NB4 (cell line): ENCODE results near the gene GOLT1A.

Experiments used
- DNase-seq: peaks from one replicate; pipeline ENCODE4 v3.0.0; 2010; ENCODE audit warnings: low read depth
- H3K4me3 ChIP-seq: one replicate; pipeline ENCODE4 v1.5.1; 2011; ENCODE audit warnings: mild to moderate bottlenecking, low read depth, low read length, moderate library complexity
- CTCF ChIP-seq: IDR thresholded peaks from one replicate; pipeline ENCODE4 v1.5.1; 2012; ENCODE audit warnings: low read depth, low read length
- MAX ChIP-seq: IDR thresholded peaks from 2 replicates; pipeline ENCODE4 v1.6.1; 2011; ENCODE audit warnings: low read depth, low read length
- MYC ChIP-seq: IDR thresholded peaks from 2 replicates; pipeline ENCODE4 v1.6.1; 2011; ENCODE audit warnings: low read depth, low read length
- POLR2A ChIP-seq: IDR thresholded peaks from 2 replicates; pipeline ENCODE4 v1.6.1; 2011; ENCODE audit warnings: mild to moderate bottlenecking; ENCODE audit not compliant: insufficient read length; ENCODE audit errors: extremely low read depth

GOLT1A gene

GRCh38 chr1:204166219-204166618, 47.6 kb downstream of the GOLT1A start, which contains the start of gene REN:
REN (minus strand) TSS chr1:204166337; CDS start chr1:204166293, 44 bp downstream.
- H3K4me3 ChIP-seq = no peak within 1 kb of the TSS
- DNase-seq = no peak
- TF ChIP-seq MAX (no peak), POLR2A (no peak), MYC (no peak)

DNA sequence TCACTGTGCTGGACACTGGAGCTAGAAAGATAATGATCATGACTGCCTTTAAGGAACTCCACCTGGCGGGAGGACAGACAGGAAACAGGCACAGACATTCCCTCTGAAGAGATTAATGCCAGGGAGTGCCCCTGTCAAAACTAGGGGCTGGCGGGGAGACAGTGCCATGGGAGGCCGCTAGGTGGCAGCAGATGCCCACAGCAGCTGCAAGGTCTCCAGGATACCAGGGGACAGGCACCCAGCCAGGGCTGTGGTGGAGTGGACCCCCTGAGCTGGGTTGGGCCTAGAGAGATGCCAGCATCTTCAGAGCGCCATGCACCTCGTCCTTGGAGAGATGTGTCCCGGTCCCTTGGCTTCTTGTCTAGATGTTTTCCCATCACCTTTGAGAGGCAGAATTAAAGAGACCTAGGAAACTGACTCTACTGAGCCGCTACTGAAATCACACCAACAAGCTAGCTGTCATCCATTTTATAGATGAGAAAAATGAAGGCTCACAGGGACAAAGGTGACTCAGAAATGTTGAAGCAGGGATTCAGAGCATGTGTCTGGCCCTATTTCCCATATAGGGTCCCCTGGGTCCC, 51.2 kb downstream of the GOLT1A start:
- peak; percentile 69 for DNase-seq
- H3K4me3 ChIP-seq = no peak overlapping the region
- TF ChIP-seq MAX (no peak), CTCF (peak; percentile 90), POLR2A (no peak), MYC (no peak)

- TF ChIP-seq CTCF (no peak), MAX (no peak), POLR2A (no peak), MYC (no peak)
- no peak for DNase-seq
- H3K4me3 ChIP-seq = no peak overlapping the region
Observed at GRCh38 chr1:204161609-204162493, 51.9 kb downstream of the GOLT1A start.

- TF ChIP-seq POLR2A = no peak
- no peak for DNase-seq
- no peak overlapping the region for H3K4me3 ChIP-seq
Observed at GRCh38 chr1:204157962-204158361, 55.8 kb downstream of the GOLT1A start.

DNA sequence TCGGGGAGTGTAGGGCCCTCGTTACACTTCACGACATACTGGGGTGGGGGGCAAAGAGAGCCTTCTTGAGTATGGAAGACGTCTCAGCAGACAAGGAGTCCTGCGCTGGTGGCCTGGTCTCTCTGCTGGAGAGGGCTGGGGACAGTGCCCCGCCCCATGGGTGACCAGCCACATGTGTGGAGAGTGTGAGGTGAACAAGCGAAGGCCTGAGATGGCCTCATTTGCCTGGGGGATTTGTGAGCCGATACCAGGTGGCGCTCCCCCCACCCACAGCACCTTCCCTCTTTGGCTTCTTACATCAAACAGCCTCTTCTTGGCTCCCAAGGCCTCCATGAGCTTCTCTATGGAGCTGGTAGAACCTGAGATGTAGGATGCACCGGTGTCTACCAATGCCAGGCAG, 57.9 kb downstream of the GOLT1A start:
- no peak overlapping the region for H3K4me3 ChIP-seq
- no peak for TF ChIP-seq MAX
- no peak for TF ChIP-seq MYC
- no peak for TF ChIP-seq POLR2A
- TF ChIP-seq CTCF = no peak
- no peak for DNase-seq

GRCh38 chr1:204154568-204155255, 59.1 kb downstream of the GOLT1A start:
- DNase-seq = no peak
- H3K4me3 ChIP-seq = no peak overlapping the region
- TF ChIP-seq MYC (no peak), MAX (no peak)

GRCh38 chr1:204153667-204154066, 60.1 kb downstream of the GOLT1A start:
- TF ChIP-seq MYC (no peak), POLR2A (no peak), MAX (no peak), CTCF (no peak)
- no peak for DNase-seq
- no peak overlapping the region for H3K4me3 ChIP-seq
